Head of caudate nucleus (tissue), 42 donors: ENCODE data around the gene CCDC54.

Experiments used
- DNase-seq, 42 donors: peaks; one replicate each; pipeline versions ENCODE4 v3.0.0 to v3.0.0-alpha.2; 2020 to 2021; ENCODE audit warnings: mixed read lengths in 7 of 42
- intact Hi-C: fragments of 100-400 bp; cut with DNase I; formaldehyde crosslinking; loops from one replicate; pipeline ENCODE4 v1.15.0; 2022

The CCDC54 gene

GRCh38 chr3:107384907-107385306 lies 7.7 kb downstream of the CCDC54 start:
- DNase-seq = peak in 5 of 42 donors; percentile 21 to 75 (median 52)
- intact Hi-C loops = no loop called here

- no peak for DNase-seq
- intact Hi-C loops = no loop called here
Measured at GRCh38 chr3:107387555-107387954, 10.3 kb downstream of the CCDC54 start.

- no peak for DNase-seq
- intact Hi-C loops = no loop called here
Measured at GRCh38 chr3:107392549-107393165, 15.4 kb downstream of the CCDC54 start.

GRCh38 chr3:107394502-107394901 lies 17.3 kb downstream of the CCDC54 start:
- intact Hi-C loops = no loop called here
- peak in 27 of 42 donors; percentile 20 to 81 (median 49) for DNase-seq

GRCh38 chr3:107395066-107395465 lies 17.8 kb downstream of the CCDC54 start:
- intact Hi-C loops = no loop called here

DNA sequence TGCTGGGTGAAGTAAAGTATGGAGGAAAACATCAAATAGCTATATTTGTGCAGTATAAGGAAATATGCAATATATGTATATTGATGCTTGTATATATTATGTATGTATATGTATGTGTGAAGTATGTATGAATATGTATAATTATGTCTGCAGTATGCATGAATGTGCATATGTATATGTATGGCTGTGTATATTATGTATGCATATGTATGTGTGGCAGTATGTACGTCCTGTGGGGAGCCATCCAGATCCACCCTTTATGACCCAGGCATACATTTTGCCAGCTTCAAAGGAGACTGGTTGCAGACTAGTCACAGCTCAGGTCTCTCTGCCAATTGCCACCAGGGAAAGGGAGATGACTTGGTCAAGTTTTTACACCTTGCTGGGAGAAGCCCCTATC lies 24.1 kb downstream of the CCDC54 start:
- no peak for DNase-seq
- intact Hi-C loops = no loop called here

More at GRCh38 chr3:107395066-107395465, 17.8 kb downstream of the CCDC54 start:
- DNase-seq = peak in 5 of 42 donors; percentile 12 to 50 (median 27)

DNA sequence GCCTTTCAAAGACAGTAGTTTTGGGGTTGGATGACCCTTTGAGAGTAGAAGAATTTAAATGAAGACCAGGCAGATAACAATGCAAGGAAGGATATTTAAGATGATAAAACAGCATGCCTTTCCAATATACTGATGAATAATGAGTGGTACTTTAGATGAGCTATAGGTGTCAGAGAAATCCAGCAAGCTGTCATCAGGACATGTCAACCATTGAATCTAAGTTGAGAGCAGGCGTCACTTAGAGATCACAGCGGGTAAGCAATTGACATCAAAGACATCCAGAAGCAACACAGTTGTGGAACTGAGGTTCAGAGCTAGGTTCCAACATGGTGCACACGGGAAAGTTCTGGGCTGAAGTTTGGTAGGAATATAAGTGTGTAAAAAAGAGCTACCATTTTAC lies 25.0 kb downstream of the CCDC54 start:
- intact Hi-C loops = no loop called here
- no peak for DNase-seq

DNA sequence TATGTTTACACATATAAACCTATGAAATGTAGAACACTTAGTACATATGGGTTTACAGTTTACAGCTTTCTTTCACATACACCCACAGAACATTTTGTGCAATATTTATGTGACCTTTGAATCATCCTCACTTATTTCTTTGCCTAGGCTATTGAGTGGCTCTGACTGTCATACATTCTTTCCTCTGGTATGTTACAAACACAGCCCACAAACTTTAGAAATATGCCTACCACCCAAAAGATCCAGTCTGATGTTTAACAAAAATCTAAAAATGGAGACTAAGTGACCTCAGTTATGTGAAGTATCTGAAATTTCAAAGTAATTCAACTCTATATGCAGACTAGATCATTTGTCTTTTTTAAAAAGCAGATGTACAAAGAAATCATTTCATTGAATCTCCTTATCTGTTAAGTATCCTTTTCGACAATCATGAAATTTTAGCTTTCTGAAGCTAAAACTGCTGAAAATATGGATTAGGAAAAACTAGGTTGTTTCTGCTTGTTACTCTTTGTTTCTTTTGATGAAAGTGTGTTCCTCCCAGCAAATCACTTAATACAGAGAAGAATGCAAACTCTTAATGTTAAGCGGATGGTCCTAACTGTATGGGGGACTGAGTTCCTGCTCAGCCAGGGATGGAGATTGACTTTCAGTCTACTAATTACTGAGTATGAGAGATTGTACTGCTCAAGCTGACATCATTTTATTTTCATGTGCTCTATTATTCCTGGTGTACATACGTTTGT lies 27.7 kb downstream of the CCDC54 start:
- DNase-seq = no peak
- intact Hi-C loops = no loop called here

DNA sequence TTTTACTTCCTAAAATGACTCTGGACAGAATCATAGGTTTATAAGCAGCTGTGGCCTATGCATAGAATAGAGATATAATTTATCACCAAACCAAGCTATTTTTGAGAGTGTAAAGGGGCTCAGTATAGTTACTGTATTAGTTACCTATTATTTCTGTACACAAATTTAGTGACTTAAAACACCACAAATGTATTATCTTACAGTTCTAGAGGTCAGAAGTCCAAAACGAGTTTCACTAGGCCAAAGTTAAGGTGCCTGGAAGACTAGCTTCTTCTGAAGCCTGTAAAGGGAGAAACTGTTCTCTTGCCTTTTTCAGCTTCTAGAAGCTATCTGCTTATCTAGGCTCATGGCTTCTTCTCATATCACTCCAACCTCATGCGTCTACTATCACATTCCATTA lies 30.1 kb downstream of the CCDC54 start:
- no peak for DNase-seq
- intact Hi-C loops = no loop called here

- intact Hi-C loops = no loop called here
Measured at GRCh38 chr3:107408513-107408912, 31.3 kb downstream of the CCDC54 start.

GRCh38 chr3:107409365-107409764 lies 32.1 kb downstream of the CCDC54 start:
- intact Hi-C loops = no loop called here
- no peak for DNase-seq

More at GRCh38 chr3:107408513-107408912, 31.3 kb downstream of the CCDC54 start:
- DNase-seq = no peak

- intact Hi-C loops = no loop called here
- DNase-seq = no peak
Measured at GRCh38 chr3:107410606-107411005, 33.4 kb downstream of the CCDC54 start.

GRCh38 chr3:107411056-107411455 lies 33.8 kb downstream of the CCDC54 start:
- intact Hi-C loops = no loop called here
- no peak for DNase-seq

- intact Hi-C loops = no loop called here
Measured at GRCh38 chr3:107411779-107412178, 34.5 kb downstream of the CCDC54 start.

GRCh38 chr3:107412376-107412775 lies 35.1 kb downstream of the CCDC54 start:
- intact Hi-C loops = no loop called here
- DNase-seq = peak in 2 of 42 donors; percentile 42 to 65

More at GRCh38 chr3:107411779-107412178, 34.5 kb downstream of the CCDC54 start:
- DNase-seq = no peak

DNA sequence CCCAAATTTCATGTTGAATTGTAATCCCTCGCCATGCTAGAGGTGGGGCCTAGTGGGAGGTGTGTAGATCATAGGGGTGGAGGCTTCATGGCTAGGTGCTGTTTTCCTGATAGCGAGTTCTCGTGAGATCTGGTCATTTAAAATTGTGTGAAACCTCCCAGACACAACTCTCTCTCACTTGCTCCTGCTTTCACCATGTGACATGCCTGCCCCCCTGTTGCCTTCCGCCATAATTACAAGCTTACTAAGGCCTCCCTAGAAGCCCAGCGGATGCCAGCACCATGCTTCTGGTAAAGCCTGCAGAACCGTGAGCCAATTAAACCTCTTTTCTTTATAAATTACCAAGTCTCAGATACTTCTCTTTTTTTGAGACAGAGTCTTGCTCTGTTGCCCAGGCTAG lies 36.0 kb downstream of the CCDC54 start:
- DNase-seq = no peak

GRCh38 chr3:107414325-107414964 lies 37.2 kb downstream of the CCDC54 start:
- intact Hi-C loops = no loop called here

More for the DNA sequence above, 36.0 kb downstream of the CCDC54 start:
- intact Hi-C loops = no loop called here

GRCh38 chr3:107416138-107416537 lies 38.9 kb downstream of the CCDC54 start:
- intact Hi-C loops = no loop called here
- DNase-seq = no peak

More at GRCh38 chr3:107414325-107414964, 37.2 kb downstream of the CCDC54 start:
- no peak for DNase-seq

GRCh38 chr3:107416886-107417285 lies 39.6 kb downstream of the CCDC54 start:
- intact Hi-C loops = no loop called here
- DNase-seq = no peak

DNA sequence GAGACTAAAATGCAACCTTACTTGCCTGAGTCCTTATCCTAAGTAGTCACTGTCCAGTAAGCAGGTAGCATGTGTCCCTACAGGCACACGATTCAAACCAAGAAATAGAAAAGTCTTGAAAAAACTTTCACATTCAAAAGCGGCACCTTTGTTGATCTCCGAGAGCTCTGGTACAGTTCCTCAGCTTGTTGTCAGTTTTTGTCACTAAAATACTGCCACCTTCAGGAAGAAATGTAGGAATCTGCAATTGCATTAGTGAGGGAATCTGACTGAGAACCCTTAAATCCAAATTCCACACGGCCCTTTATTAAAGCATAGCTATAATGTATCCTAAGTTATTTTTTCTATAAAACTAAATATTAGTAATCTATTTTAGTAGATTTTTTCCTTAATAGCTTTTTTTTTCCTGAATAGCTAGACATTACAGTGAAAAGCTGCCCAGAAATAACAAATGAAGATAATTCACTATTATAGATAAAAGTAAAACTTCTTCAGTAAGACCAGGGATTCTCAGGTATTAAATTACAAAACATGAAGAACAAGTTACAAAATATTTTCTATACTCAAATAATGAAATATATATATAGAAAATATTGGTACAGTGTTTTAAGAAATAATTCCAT lies 44.0 kb downstream of the CCDC54 start:
- peak in 14 of 42 donors; percentile 16 to 77 (median 43) for DNase-seq
- intact Hi-C loops = no loop called here
